ENCODE measurements around the gene ZNF613. TPM values are rescaled to one million over a fixed set of nuclear protein-coding genes. Genes with fewer than 3 reads are reported as not detected.
"Not testable (repeated sequence)": the region's sequence is repeated elsewhere in the genome, so short reads cannot be mapped to it uniquely, and the experiment has no call there.

The ZNF613 gene
- total RNA-seq, 4 donors from 2014 or later: 6.0 to 62.8 (median 15.8) TPM

DNA sequence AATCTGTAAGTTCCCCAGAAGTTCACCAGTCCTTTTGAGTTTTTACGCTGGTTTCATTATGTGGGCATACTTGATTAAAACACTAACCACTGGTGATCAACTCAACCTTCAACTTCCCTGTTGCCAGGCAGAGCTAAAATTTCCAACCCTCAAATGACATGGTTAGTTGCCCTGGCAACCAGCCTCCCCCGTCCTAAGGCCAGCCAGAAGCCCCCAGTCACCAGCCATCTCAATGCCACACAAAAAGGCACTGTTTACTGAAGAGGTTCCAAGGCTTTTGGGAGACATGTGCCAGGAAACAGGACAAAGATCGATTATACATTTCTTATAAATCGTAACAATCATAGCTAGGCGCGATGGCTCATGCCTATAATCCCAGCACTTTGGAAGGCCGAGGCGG is 24.1 kb upstream of the ZNF613 start:
- peaks cover 3 to 39% (median 13%) of the 10 kb centered on the region in 4 donors for H3K36me3 ChIP-seq
- H3K4me3 ChIP-seq: no peak overlapping the region
- TF ChIP-seq, protein P1, sequence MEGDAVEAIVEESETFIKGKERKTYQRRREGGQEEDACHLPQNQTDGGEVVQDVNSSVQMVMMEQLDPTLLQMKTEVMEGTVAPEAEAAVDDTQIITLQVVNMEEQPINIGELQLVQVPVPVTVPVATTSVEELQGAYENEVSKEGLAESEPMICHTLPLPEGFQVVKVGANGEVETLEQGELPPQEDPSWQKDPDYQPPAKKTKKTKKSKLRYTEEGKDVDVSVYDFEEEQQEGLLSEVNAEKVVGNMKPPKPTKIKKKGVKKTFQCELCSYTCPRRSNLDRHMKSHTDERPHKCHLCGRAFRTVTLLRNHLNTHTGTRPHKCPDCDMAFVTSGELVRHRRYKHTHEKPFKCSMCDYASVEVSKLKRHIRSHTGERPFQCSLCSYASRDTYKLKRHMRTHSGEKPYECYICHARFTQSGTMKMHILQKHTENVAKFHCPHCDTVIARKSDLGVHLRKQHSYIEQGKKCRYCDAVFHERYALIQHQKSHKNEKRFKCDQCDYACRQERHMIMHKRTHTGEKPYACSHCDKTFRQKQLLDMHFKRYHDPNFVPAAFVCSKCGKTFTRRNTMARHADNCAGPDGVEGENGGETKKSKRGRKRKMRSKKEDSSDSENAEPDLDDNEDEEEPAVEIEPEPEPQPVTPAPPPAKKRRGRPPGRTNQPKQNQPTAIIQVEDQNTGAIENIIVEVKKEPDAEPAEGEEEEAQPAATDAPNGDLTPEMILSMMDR (IDR thresholded peaks at IDR 0.05): no peak
- TF ChIP-seq POLR2AphosphoS5 (IDR thresholded peaks at IDR 0.05) (no peak), POLR2A (IDR thresholded peaks at IDR 0.05) (no peak), EP300 (IDR thresholded peaks at IDR 0.05; ENCODE audit: low read depth) (no peak)
- intact Hi-C loops (cut with DNase I; ENCODE audit: low total_unique reads): no loop called here
- WGBS, 2 donors (ENCODE audit: low coverage in 1 of 2): 85 to 100% methylated on average over 4 to 8 of the region's 8 CpGs
- H3K27ac ChIP-seq: no peak overlapping the region
- in situ Hi-C loops (cut with MboI; ENCODE audit: low pct_ligation_motif_present in 1 of 4, low pct_unique_long_range_greater_than_20kb in 1 of 4, low sequenced_read_pairs in 3 of 4): no loop called here
- peaks cover 0 to 14% (median 8%) of the 10 kb centered on the region in 4 donors for H3K4me1 ChIP-seq
- DNase-seq: no peak
- peaks cover 8% of the 10 kb centered on the region for H3K27me3 ChIP-seq
- peaks cover 26 to 38% of the 10 kb centered on the region in 2 donors for H3K9me3 ChIP-seq

GRCh38 chr19:51904331-51905165 is 22.7 kb upstream of the ZNF613 start, which contains the start of gene ZNF649:
Gene ZNF649, minus strand, starts transcription at chr19:51905017. Its CDS starts 4,910 bp downstream, at chr19:51900107.
- intact Hi-C loops (cut with DNase I; ENCODE audit: low total_unique reads) (no loop called here), in situ Hi-C loops (cut with MboI; ENCODE audit: low pct_ligation_motif_present in 1 of 4, low pct_unique_long_range_greater_than_20kb in 1 of 4, low sequenced_read_pairs in 3 of 4) (no loop called here)
- Histone ChIP-seq H3K9me3 (peaks cover 21 to 32% of the 10 kb centered on the region in 2 donors), H3K27ac (peak within 1 kb of the TSS; percentile 80 to 92 (median 86)), H3K4me3 (peak within 1 kb of the TSS; percentile 67 to 92 (median 80)), H3K4me1 (peaks cover 0 to 14% (median 8%) of the 10 kb centered on the region in 4 donors), H3K36me3 (peaks cover 0 to 25% (median 4%) of the 10 kb centered on the region in 4 donors), H3K27me3 (peaks cover 13% of the 10 kb centered on the region)
- no peak for TF ChIP-seq POLR2A (IDR thresholded peaks at IDR 0.05)
- peak in 2 of 3 donors; percentile 44 to 52 for TF ChIP-seq POLR2AphosphoS5 (IDR thresholded peaks at IDR 0.05)
- peak; percentile 84 for DNase-seq
- WGBS, 2 donors (ENCODE audit: low coverage in 1 of 2): 1% methylated on average over 43 of the region's 43 CpGs; no CpG with 5 or more reads in 1 of the 2 donors

DNA sequence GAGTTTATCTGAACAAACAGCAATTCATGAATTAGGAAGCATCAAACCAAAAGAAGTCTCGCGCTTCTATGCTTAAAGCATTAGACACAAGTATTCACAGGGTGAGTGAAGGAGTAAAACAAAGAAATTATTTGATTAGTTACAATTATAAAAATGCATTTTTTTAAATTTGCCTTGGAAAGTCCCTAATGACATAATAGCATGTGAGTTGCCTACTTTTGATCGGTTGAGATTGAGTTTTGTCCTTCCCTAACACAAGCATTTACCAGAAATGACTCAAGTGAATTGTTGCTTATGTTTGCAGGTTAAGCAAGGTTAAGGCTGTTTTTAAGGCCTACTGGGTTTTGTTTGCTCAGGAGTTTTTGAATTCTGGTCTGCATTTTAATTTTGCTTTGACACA is 22.1 kb upstream of the ZNF613 start:
- TF ChIP-seq POLR2AphosphoS5 (IDR thresholded peaks at IDR 0.05) (no peak), POLR2A (IDR thresholded peaks at IDR 0.05) (no peak), EP300 (IDR thresholded peaks at IDR 0.05; ENCODE audit: low read depth) (no peak)
- TF ChIP-seq, protein P1 (IDR thresholded peaks at IDR 0.05): no peak
- Histone ChIP-seq H3K4me3 (peak overlapping the region in 1 of 4 donors; percentile 92), H3K27me3 (peaks cover 13% of the 10 kb centered on the region), H3K36me3 (peaks cover 0 to 18% (median under 1%) of the 10 kb centered on the region in 4 donors), H3K9me3 (peaks cover 23 to 27% of the 10 kb centered on the region in 2 donors), H3K4me1 (peaks cover 0 to 14% (median 8%) of the 10 kb centered on the region in 4 donors), H3K27ac (peak overlapping the region in 1 of 4 donors; percentile 92)
- intact Hi-C loops (cut with DNase I; ENCODE audit: low total_unique reads): no loop called here
- WGBS, 2 donors (ENCODE audit: low coverage in 1 of 2): 33 to 65% methylated on average over 2 to 3 of the region's 3 CpGs
- DNase-seq: no peak
- in situ Hi-C loops (cut with MboI; ENCODE audit: low pct_ligation_motif_present in 1 of 4, low pct_unique_long_range_greater_than_20kb in 1 of 4, low sequenced_read_pairs in 3 of 4): no loop called here

DNA sequence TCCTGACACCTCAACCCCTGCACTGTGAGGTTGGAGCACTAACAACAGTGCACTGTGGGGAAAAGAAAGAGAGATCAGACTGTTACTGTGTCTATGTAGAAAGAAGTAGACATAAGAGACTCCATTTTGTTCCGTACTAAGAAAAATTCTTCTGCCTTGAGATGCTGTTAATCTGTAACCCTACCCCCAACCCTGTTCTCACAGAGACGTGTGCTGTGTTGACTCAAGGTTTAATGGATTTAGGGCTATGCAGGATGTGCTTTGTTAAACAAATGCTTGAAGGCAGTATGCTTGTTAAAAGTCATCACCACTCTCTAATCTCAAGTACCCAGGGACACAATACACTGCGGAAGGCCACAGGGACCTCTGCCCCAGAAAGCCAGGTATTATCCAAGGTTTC is 21.6 kb upstream of the ZNF613 start:
- 81% methylated on average over 3 of the region's 3 CpGs; no CpG with 5 or more reads in 1 of the 2 donors for WGBS, 2 donors (ENCODE audit: low coverage in 1 of 2)
- Histone ChIP-seq H3K9me3 (peaks cover 21 to 22% of the 10 kb centered on the region in 2 donors), H3K36me3 (peaks cover 0 to 14% (median 0%) of the 10 kb centered on the region in 4 donors), H3K27me3 (peaks cover 13% of the 10 kb centered on the region), H3K4me1 (peaks cover 0 to 14% (median 8%) of the 10 kb centered on the region in 4 donors)
- intact Hi-C loops (cut with DNase I; ENCODE audit: low total_unique reads); H3K4me3 ChIP-seq; in situ Hi-C loops (cut with MboI; ENCODE audit: low pct_ligation_motif_present in 1 of 4, low pct_unique_long_range_greater_than_20kb in 1 of 4, low sequenced_read_pairs in 3 of 4); H3K27ac ChIP-seq; DNase-seq: not testable (repeated sequence)

GRCh38 chr19:51906108-51906507 is 21.2 kb upstream of the ZNF613 start:
- H3K36me3 ChIP-seq; DNase-seq; H3K27ac ChIP-seq; H3K4me3 ChIP-seq; intact Hi-C loops (cut with DNase I; ENCODE audit: low total_unique reads); in situ Hi-C loops (cut with MboI; ENCODE audit: low pct_ligation_motif_present in 1 of 4, low pct_unique_long_range_greater_than_20kb in 1 of 4, low sequenced_read_pairs in 3 of 4): not testable (repeated sequence)
- WGBS, 2 donors (ENCODE audit: low coverage in 1 of 2): 52 to 60% methylated on average over 8 to 9 of the region's 9 CpGs
- Histone ChIP-seq H3K4me1 (peaks cover 0 to 14% (median 8%) of the 10 kb centered on the region in 4 donors), H3K27me3 (peaks cover 13% of the 10 kb centered on the region), H3K9me3 (peaks cover 16 to 21% of the 10 kb centered on the region in 2 donors)

- 10 to 50% methylated on average over 2 to 5 of the region's 5 CpGs for WGBS, 2 donors (ENCODE audit: low coverage in 1 of 2)
- in situ Hi-C loops (cut with MboI; ENCODE audit: low pct_ligation_motif_present in 1 of 4, low pct_unique_long_range_greater_than_20kb in 1 of 4, low sequenced_read_pairs in 3 of 4): not testable (repeated sequence)
Measured at GRCh38 chr19:51907981-51908380, 19.3 kb upstream of the ZNF613 start.

More at GRCh38 chr19:51907981-51908380, 19.3 kb upstream of the ZNF613 start:
- DNase-seq; H3K27ac ChIP-seq; H3K4me3 ChIP-seq; intact Hi-C loops (cut with DNase I; ENCODE audit: low total_unique reads); H3K36me3 ChIP-seq: not testable (repeated sequence)
- Histone ChIP-seq H3K9me3 (peaks cover 10 to 17% of the 10 kb centered on the region in 2 donors), H3K27me3 (peaks cover 13% of the 10 kb centered on the region), H3K4me1 (peaks cover 0 to 11% (median 8%) of the 10 kb centered on the region in 4 donors)
